HG02642 (cell line): Measurements from ENCODE around the gene S100A5.

Source experiments
- ATAC-seq: cut with Tn5 transposase; IDR thresholded peaks from one replicate; pipeline ENCODE4 v1.9.1; 2021; ENCODE audit warnings: mild to moderate bottlenecking; ENCODE audit not compliant: unreplicated experiment, poor library complexity

Gene S100A5

DNA sequence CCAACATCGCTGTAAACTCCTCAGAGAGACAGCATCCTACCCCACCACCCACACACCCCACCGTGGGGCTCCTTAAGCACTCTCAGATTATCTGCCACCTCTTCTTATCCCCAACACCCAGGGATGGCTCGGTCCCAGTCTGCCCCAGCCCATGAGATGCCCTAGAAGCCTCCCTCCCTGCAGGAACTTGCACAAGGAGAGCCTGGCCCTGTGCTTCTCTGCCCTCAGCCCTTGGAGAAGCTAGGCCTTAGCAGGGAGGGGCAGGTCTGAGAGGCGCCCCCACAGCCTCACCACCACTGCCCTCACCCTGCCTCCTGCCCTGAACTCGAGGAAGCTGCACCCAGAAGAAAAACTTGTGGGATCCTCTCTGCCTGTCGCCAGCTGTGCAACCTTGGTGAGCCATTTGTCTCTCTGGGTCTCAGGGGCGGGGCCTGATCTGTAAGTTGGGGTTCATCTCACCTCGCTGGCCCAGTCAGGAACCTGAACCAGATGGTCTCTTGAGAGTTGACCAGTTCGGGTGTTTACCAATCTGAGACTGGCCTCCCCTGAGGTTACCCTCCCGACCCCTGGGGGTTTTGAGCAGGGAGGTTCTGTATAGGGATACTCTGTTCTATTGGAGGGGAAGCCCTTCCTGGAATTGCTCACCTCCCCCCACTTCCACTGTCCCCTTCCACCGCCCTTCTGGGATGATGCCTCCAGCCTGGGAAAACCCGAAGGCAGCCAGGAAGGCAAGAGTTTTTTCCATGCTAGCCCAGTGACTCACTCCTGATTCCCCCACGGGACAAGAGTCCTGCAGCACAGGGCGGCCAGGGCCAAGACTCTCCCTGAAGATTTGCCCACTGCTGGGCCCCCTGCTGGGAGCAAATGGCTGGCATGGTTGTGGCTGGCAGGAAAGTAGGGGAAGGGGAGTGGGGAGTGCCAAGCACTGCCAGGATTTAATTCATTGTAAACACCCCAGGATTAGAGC is 8.3 kb upstream of the S100A5 start, which contains the start of gene S100A3:
Gene S100A3, minus strand, starts transcription at position 537 of the 967 bp plus-strand sequence. CDS start 773 bp downstream, outside the sequence.
- ATAC-seq: no peak

DNA sequence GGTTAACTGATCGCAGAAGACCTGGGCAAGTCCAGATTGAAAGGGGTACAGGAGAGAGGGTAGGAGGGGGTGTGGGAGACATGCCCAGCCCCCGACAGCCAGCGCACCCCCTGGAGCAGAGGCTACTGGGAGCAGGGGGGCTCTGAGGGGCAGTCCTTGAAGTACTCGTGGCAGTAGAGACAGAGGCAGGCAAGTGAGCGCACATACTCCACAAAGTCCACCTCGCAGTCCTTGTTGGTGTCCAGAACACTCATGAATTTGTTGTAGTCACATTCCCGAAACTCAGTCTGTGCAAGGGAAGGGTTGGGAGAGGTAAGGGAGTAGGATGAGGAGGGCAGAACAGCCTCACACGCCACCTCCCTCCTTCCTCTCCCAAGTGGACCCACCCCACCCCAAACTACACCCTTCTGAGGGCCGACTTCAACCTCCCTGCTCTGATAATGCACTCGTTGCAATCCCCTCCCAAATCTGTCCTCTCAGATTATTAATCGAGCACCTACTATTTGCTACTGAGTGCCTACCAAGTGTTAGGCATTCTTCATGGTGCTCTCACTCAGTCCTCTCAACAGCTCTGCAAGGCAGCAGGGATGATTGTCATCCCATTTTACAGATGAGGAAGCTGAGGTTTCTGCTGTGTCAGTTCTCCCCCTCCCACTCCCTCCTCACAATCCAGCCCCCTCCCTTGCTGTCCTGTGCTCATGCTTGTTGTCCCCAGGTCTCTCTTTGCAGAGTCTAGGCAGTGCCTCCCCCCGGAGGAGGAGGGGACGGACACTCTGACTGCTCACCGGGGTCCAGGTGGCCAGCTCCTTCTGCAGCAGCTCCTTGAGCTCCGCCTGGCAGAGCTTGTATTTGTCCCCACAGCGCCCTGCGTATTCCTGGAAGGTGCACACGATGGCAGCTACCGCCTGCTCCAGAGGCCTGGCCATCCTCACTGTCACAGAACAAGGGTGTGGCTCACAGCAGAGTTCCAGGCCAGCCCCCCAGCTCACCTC is 7.1 kb upstream of the S100A5 start:
- no peak for ATAC-seq

DNA sequence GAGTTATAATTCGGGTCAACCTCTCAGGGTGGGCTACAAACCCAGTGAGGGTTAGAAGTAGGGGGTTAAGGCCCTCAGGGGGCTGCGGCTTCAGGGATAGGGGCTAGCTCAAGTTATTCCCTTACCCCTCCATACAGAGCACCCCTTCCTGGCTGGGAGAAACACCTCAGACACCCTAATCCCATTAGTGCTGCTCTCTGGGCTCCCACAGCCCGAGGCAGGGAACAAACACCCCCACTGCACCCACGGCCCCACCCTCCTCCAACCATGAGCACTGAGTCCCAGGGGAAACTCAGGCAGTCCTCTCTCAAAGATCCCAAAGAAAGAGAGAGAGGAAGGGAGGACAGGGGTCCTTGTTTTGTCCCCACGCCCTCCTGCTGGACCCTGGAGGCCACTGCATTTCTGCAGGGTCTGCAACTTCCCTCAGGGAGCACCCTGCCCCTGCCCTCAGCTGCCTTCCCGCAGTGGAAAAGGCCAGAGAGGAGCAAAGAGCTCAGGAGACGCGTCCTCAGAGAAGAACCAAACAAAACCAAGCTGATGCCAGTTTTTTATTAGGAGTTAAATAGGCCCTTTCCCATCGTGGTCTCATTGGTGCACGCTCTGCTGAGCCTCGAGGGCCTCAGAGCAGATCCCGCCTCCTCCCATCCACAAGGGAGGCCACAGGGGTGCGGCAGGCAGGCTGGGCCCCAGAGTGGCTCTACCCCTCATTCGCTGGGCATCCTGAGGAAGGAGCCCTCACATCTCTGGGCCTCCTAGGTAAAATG is 6.2 kb upstream of the S100A5 start:
- ATAC-seq: no peak

DNA sequence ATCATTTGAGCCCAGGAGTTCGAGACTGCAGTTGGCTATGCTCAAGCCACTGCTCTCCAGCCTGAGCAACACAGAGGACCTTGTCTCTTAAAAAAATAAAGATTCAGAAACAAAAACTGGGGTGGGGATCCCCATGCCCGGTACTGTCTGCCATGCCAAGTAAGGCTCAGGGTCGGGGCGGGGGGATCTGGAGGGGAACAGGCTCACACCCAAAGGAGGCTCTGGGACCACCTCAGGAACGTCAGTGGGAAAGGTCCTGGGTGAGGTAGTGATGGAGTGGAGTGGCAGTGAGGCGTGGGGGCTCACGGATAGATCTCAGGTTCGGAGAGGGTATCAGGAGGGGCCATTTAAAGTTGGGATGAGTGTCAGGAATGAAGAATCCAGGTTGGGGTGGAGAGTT is 5.6 kb upstream of the S100A5 start:
- ATAC-seq: no peak

DNA sequence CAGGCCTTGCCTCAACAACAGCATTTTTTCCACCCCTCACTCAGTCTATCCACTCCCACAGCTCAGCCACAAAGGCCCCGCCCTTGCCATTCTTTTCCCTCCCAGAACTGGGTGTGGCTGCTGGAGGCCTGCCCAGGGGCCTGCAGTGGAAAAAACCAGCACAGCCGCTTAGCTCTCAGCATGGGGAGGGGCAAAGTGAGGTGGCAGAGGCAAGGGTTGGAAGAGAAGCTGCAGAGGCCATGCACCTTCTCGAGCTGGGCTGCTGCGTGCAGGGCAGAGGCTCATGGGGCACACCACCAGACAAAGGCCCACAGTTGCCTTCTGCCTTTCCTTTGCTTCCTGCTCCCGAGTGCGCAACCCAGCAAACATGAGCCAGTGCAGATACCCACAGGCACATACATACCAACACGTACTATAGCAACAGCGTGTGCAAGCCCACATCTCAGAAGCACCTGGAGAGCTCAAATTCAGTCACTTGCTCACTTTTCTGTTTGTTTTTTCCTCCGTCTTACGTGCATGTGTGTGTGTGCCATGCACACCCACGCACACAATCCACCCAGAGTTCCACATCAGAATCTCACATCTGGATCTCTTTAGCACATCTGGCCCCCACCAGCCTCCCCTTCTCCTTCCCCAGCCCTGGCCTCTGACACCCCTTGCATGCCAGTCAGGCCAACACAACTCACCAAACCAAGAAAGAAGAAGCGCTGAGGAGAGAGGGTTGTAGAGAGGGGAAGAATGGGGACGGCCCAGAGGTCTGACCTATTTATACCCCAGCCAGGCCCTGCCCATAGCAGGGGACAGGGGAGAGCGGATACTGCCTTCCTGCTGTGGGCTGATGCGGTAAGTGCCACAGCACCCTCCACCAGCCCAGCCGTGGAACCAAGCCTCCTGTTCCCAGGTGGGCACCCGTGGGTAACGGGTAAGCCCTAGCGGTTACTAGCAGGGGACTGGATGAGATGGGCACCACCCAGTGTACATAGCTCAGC is 4.6 kb upstream of the S100A5 start, which contains the start of gene S100A4:
Gene S100A4, minus strand, starts transcription at position 740 of the 989 bp plus-strand sequence. CDS start 1,012 bp downstream, outside the sequence.
- ATAC-seq: no peak

DNA sequence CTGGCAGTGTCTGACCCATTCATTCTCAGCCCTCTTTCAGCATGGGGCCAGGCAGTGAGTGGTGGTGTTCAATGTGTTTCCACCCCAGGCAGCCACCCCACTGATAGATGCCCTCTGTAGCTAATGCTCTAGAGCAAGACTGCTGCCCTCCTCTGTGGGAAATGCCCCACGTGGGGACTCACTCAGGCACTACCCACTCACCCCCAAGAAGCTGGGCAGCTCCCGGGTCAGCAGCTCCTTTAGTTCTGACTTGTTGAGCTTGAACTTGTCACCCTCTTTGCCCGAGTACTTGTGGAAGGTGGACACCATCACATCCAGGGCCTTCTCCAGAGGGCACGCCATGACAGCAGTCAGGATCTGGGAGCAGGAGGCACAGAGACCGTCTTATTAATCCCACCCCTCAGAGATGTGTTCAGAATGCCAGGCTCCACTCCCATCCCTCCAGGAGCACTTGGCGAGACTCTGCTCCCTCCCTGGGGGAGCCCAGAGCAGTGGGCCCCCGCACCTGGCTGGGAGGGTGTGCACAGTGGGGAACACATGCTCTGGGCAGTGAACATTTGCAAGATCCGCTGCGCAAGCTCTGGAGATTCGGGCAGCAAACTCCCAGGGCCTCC is 3.8 kb upstream of the S100A5 start:
- ATAC-seq: no peak

DNA sequence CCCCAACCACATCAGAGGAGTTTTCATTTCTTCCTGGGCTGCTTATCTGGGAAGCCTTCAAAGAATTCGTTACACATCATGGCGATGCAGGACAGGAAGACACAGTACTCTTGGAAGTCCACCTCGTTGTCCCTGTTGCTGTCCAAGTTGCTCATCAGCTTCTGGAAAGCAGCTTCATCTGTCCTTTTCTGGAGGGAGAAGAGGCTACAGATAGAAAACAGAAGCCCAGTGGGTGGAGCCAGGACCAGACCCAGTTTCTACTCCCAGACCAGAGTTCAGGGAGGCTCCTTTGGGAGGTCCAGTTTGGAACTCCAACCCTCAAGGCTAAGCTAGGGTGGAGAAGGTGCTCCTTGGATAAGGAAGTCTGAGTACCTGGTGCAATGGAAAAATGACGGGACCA is 3.0 kb upstream of the S100A5 start:
- ATAC-seq: no peak

DNA sequence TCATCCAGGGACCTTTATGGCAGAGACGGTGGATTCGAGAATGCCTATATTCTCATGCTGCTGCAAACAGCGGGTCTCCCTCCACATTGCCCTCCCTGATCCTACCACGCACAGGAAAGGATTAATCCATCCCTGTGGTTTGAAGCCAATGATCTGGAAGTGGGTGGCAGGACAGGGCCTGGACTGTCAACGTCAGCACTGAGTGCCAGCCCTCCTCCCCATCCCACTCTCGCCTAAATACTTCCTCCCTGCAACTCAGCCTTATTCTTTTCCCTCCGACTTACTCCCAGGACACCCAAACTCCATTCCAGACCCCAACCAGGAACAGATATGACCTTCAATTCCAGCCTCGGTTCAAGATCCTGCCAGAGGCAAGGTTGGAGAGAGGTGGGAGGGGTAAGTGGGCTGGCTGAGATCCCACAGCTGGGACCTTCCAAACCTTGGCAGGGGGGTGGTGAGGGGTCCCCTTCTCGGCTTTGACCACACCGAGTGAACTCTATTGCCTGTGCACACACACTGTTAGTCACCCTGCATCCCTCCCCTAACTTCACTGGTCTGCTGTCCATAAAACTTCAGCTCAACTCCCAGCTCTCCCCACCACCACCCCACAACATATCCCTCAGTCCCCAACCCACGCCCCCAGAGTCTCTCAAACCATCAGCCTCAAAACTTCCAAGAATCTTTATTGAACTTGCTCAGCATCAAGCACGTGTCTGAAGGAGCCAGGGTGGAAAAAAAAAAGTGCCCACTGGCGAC is 2.4 kb upstream of the S100A5 start:
- ATAC-seq: no peak

DNA sequence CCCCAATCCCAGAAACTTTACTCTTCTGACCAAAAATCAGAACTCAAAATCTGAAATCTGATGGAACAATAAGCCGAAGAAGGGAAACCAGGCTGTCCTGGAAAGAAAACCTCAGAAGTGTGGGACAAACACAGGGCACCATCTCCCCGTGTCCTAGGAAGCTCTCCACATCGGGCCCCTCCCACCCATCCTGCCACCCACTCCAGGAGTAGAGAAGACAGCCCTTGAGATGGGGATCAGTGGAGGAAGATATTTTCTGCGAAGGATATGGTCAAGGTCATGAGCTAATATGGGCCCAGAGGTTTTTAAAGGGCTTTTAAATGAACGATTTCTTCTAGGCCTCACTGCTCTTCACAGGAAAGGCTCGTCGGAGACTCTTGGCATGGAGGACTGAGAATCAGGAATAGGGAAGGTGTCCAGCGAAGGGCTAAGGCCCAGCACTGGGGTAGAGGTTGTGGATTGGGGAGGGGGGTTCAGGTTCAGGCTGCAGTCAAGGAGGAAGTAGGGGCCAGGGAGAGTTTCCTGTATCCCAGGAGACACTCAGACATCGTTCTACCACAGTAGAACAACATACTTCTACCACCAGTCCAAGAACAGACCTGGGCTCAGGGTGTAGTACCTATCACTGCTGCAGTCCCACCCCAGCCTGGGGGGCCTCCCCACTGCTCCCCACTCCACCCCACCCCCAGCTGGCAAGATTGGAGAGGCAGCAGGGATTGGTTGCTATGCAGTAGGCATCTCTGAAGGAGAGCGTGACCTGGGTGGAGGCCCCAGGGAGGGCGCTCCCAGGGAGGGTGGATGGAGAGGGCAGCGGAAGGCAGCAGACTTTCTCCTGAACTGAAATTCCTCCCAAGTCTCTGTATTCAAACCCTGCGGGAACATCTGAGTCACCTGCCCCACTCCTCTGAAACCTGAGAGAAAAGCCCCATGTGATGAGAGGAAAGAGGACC is 1.2 kb upstream of the S100A5 start:
- ATAC-seq: no peak

DNA sequence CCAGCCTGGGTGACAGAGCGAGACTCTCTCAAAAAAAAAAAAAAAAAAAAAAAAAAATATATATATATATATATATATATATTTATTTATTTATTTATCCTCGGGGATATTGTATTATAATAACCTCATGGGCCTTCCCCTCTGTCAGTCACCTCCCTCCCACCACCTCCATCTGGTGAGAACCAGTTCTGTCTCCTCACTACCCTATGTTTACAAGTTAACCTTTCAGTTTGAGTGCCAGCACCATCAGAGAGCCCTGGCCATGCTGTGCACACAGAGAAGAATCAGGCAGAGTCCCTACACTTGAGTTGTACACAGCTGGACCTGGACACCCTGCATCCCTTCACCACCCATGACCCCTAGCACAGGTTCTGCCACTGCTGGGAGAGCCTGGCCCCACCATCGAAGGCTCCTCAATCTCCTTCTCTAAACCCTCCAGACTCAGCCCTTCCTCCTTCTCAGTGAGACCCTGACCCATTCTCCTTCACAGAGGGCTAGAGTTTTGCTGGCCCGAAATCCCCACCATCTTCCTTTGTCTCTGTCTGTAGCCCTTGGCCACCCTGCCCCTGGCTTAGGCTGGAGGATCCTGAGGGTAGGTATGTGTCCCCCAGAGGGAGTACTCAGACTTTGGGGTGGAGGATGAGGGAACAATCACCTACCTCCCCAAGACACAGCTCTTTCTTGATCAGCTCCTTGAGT is 1.2 kb downstream of the S100A5 start:
- no peak for ATAC-seq

DNA sequence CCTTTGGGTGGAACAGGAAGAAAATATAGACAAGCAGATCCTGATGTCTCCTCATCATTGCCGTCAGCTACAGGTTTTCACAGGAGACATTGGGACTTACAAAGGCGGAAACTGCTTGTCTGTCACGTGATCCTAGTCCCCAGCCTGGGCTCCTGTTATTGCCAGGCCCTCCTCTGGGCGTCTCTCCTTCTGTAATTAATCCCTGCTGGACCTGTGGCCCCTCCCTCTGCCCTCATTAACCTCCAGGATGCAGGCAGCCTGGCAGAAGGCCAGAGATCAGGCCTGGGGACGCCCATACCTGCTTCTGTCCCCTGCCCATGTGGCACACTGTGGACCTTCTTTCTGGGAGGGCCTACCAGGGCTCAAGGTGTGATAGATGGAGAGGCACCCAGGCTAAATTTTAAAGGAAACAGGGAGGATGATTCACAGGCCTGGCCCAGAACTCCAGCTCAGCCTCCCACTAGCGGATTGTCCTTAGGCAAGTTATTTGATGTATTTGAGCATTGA is 2.4 kb downstream of the S100A5 start:
- no peak for ATAC-seq

DNA sequence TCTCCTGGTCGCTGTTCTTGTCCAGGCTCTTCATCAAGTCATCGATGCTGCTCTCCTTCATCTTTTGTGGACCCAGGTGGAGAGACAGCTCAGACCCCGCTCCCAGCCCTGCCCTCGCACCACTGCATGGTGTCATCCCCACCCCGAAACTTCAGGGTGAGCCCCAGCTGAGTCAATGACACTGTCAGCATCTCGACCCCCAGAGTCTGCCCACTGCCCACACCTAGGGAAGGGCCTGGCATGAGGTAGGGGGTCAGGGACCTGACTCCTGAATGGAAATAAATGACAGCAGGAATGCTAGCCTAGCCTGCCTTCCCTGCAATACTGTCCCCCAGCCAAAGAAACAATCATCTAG is 3.4 kb downstream of the S100A5 start:
- no peak for ATAC-seq

DNA sequence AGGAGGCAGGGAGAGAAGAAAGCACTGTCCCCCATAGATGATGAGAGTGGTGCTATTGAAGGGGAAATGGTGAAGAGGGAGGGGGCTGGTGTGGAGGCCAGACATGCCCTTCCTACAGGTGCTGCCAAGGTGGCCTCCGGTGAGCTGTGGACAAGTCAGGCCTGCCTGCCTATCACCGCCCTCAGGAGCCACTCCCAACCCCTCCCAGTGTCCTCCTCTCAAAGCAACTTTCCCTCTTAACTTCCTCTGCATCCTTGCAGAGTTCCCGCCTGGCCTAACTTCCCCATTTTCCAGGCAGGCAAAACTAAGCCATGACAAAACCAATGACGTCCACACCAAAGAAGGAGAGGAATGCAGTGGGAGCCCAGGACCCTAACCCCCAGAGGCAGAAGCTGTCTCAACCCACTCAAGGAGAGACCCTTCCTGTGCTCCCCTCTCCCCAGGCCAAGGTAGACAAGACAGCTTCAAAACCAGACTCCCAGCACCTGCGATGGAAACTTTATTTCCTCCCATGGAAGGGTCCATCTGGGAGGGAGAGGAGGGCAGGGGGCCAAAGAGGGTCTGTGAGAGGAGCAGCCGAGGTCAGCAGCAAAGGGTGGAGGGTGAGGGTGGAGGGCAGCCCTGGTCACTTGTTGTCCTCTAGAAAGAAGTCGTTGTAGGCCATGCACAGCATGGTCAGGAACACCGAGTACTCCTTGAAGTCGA is 3.9 kb downstream of the S100A5 start:
- ATAC-seq: no peak

DNA sequence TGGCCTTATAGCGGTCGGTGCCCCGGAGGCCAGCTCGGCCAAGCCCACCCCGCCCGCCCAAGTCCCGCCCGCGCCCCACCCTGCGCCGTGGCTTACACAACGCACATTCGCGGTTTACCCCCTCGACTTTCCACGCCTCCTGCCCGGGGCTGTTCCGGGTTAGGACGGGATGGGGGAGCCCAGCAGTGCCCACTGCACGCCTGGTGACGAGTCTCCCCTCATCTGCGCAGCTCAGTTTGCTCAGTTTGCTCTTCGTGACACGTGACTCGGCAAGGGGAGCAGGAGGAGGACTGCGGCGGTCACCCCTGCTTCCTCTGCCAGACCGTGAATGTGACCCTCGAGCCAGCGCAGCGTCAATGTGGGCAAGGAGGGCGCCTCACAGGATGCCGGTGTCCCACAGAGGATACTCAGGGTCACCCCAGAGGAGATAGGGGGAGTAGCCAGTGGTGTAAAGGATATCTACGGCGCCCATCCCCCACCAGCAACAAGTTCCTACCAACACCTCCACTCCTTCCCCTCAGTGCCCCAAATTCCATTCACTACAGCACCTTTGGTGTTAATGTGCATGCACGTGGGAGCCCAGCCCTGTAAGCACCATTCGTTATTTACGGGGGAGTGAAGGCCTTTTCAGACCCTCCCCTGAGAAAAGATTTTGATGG is 4.6 kb downstream of the S100A5 start:
- ATAC-seq: peak; percentile 45
